Mesodermal cell (in vitro differentiated cells): ENCODE results near the gene CKB.

ENCODE experiments used
- H3K27ac ChIP-seq: 2 replicates; pipeline ENCODE4 v1.7.0; 2013; ENCODE audit warnings: mild to moderate bottlenecking, low read depth, low read length, moderate library complexity; ENCODE audit not compliant: severe bottlenecking
- H3K36me3 ChIP-seq: 2 replicates; pipeline ENCODE4 v1.7.1; 2013; ENCODE audit warnings: mild to moderate bottlenecking, low read length, moderate library complexity; ENCODE audit not compliant: control insufficient read depth, insufficient read depth
- H3K4me1 ChIP-seq: one replicate; pipeline ENCODE4 v1.7.1; 2013; ENCODE audit warnings: mild to moderate bottlenecking, low read length; ENCODE audit not compliant: insufficient read depth, control insufficient read depth, poor library complexity, severe bottlenecking
- H3K4me3 ChIP-seq: 2 replicates; pipeline ENCODE4 v1.7.0; 2013; ENCODE audit warnings: low read length, control low read depth, mild to moderate bottlenecking; ENCODE audit not compliant: insufficient read depth, poor library complexity, severe bottlenecking; ENCODE audit errors: extremely low read depth
- H3K9me3 ChIP-seq: 2 replicates; pipeline ENCODE4 v1.7.1; 2013; ENCODE audit warnings: mild to moderate bottlenecking, low read length, moderate library complexity; ENCODE audit not compliant: control insufficient read depth
- WGBS, 2 experiments: methylation state at CpG; one replicate each; pipeline ENCODE4 v1.1.5; 2013; ENCODE audit warnings: missing lambda C conversion rate in 2 of 2; ENCODE audit not compliant: insufficient coverage in 2 of 2; 5-methylcytosine and 5-hydroxymethylcytosine counted together

CKB gene

DNA sequence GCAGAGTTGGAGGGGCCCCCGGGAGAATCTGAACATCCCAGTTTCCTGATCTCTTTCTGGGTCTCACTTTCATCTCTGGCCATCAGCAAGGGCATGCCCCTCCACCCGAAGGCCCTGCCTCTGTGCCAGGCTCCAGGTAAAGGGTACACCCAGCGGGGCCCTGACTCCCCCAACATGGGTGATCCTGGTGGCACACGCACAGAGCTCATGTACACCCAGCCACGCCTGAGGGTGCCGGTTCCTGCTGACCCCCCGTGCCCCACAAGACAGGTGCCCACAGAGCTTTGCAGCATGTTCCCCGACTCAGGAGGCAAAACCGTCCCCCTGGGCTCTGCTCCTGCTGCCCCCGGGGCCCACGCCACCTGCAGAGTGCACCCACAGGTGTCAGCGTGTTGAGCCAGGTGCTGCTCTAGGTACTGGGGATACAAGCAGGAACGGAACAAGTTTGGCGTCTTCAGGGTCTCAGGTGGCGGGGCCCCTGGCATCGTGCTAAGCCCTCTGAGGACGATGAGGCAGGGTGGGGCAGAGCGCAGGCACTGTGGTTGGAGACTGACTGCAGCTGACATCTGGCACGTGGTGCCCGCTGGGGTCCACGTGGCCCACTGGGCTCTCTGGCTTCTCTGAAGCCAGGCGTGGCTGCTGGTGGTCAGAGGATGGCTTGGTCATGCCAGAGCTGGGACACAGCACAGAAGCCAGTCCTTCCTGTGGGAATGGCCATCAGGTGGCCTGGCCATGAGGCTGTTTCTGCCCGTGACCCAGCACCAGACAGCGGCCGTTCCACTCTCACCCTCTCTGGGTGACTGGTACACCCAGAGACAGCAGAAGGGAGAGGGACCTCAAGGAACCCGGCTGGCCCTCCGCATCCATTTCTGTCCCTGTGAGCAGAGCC lies 26.1 kb upstream of the CKB start:
- peaks cover 10% of the 10 kb centered on the region for H3K4me1 ChIP-seq
- H3K4me3 ChIP-seq = no peak overlapping the region
- no peaks in the 10 kb centered on the region for H3K9me3 ChIP-seq
- peaks cover 4% of the 10 kb centered on the region for H3K36me3 ChIP-seq
- WGBS, 2 experiments = 93 to 94% methylated on average over 27 of the region's 27 CpGs
- H3K27ac ChIP-seq = no peak overlapping the region

DNA sequence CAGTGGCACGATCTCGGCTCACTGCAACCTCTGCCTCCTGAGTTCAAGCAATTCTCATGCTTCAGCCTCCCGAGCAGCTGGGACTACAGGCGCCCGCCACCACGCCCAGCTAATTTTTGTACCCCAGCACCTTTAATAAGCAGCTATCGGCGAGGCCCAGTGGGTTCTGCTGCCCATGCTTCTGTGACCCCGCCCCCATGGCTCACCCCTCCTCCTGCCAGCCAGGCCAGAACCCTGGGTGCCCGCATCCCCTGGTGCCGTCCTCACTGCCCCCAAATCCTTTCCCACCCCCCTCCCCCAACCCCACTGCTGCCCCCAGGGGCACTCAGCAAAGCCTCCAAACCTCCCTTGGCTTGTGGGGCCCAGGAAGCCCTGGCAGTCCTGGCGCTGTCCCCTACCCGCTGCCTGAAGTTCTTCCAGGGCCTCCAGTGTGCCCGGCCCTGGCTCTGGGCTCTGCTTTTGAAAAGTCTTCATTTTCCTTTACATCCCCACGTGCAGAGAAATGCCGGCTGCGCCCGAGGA lies 25.4 kb upstream of the CKB start:
- Histone ChIP-seq H3K9me3 (no peaks in the 10 kb centered on the region), H3K36me3 (no peaks in the 10 kb centered on the region), H3K4me1 (peaks cover 13% of the 10 kb centered on the region), H3K4me3 (no peak overlapping the region), H3K27ac (no peak overlapping the region)
- 89 to 92% methylated on average over 14 to 17 of the region's 18 CpGs for WGBS, 2 experiments

DNA sequence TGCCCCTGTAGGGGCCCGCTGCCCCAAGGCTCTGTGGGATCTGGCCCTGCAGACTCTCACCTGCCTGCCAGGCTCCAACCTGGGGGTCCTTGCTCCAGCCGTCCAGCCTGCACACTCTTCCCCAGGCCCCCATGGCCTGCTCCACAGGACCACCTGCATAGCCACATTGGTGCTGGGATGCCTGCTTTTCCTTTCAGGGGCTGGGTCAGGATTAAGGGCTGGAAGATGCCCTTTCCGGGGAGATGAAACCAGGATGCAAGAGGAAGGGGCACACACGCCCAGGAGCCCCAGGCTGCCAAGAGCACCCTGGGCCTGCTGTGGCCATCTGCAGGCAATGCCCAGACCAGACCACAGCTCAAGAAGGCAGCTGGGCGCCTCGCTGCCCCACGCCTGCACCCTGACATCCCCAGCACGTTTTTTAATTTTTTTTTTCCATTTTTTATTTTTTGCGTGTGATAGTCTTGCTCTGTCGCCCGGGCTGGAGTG lies 24.9 kb upstream of the CKB start:
- Histone ChIP-seq H3K4me1 (peaks cover 15% of the 10 kb centered on the region), H3K9me3 (no peaks in the 10 kb centered on the region), H3K27ac (no peak overlapping the region), H3K36me3 (no peaks in the 10 kb centered on the region), H3K4me3 (no peak overlapping the region)
- 93 to 95% methylated on average over 10 of the region's 11 CpGs for WGBS, 2 experiments

DNA sequence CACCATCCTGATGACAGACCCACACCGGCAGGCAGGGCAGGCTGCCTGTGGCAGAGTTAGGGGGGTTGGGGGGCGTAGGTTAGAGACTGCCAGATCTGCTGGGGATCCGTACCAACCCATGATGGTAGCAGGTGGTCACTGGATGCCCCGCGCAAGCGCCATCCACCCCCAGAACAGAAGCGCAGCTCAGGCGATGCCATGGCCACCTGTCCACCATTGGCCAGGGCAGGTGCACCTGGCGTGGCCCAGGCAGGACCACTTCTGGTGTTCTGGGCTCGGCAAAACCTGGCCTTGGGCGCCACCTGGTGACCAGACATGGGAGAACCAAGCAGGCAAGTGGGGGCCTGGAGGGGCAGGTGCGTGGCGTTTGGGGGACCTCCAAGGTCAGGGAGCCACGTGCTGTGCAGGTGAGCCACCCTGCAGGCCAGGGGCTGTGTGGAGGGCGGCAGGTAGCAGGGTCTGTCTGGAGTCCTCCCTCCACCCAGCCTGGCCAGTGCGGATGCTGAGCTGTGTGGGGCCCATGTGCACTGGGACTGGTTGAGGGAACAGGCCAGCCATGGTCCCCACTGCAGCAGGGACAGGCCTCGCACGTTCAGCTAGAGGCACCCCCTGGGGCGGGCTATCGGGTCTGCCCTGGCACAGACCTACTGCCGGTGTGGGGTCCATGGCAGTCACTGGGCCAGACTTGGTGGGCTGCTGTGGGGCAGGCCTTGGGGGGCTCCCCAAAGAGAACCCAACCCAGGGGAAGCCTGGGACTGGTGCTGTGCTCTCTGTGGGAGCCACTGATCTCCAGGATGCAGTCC lies 24.2 kb upstream of the CKB start:
- WGBS, 2 experiments = 27 to 32% methylated on average over 15 to 21 of the region's 21 CpGs
- Histone ChIP-seq H3K36me3 (no peaks in the 10 kb centered on the region), H3K4me1 (peaks cover 15% of the 10 kb centered on the region), H3K27ac (no peak overlapping the region), H3K9me3 (no peaks in the 10 kb centered on the region), H3K4me3 (no peak overlapping the region)

DNA sequence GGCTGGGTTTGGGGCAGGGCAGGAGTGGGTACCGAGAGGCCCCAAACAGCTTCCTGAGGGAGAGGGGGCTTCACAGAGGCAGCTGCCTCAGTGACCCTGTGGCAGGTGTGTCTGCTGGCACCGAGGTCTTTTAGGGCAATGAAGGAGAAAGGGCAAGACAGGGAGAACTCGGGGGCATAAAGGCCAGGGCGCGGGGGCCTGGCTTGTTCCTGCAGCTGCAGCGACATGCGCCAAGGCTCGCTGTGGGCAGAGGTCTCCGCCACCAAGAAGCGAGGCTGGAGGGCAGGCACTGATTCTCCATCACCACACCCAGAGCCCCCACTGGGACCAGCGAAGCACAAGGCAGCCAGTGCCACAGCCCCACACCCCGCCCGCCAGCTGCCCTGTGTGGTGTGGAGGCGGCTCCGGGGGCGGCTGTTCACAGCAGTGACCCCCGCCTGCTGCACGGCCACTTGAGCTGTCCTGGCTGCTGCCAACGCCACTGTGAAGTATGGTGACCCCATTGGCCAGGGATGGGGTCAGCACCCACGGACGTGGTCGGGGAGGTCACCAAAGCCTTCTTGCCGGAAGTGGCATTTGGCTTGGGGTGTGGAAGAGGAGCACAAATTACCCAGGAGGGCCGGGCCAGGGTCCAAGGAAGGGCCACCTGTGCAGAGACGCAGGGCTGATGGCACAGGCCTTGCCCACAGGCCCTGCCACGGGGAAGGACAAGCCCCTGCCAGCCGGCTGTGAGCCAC lies 23.5 kb upstream of the CKB start:
- peaks cover 19% of the 10 kb centered on the region for H3K4me1 ChIP-seq
- no peaks in the 10 kb centered on the region for H3K9me3 ChIP-seq
- WGBS, 2 experiments = 88 to 90% methylated on average over 21 to 27 of the region's 27 CpGs

DNA sequence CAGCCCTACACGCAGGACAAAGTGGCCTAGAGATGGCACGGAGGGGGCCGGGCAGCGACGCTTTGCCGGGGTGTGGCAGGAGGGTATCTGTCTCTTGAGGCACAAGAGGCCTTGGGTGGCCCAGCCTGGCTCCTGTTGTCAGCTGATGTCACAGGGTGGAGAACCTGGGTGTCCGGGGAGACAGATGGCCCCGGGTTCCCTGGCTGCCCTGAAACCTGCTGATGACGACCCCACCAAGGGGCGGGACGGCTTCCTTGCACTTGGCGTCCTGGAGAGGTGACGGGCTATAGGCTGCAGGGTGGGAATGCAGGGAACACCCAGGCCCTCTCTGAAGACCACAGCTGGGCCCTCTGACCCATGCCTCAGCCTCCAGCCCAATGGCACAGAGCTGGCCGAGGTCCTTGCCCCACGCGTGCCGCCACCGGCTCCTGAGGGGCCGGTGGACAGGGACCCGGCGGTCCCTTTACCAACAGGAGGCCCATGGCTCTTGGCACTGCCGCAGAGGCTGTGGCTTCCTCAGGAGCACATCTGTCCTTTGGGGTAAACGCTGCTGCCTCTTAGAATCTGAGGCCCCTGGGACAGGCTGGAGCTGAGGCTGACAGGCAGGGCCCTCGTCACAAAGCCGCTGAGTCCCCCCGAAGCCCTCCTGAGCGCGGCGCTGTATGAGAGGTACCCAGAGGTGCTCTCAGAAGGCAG lies 22.7 kb upstream of the CKB start:
- Histone ChIP-seq H3K9me3 (no peaks in the 10 kb centered on the region), H3K4me1 (peaks cover 26% of the 10 kb centered on the region), H3K4me3 (no peak overlapping the region), H3K36me3 (no peaks in the 10 kb centered on the region), H3K27ac (no peak overlapping the region)
- 85 to 91% methylated on average over 24 to 25 of the region's 29 CpGs for WGBS, 2 experiments

More for the DNA sequence above, 23.5 kb upstream of the CKB start:
- no peak overlapping the region for H3K27ac ChIP-seq
- H3K36me3 ChIP-seq = no peaks in the 10 kb centered on the region
- no peak overlapping the region for H3K4me3 ChIP-seq

DNA sequence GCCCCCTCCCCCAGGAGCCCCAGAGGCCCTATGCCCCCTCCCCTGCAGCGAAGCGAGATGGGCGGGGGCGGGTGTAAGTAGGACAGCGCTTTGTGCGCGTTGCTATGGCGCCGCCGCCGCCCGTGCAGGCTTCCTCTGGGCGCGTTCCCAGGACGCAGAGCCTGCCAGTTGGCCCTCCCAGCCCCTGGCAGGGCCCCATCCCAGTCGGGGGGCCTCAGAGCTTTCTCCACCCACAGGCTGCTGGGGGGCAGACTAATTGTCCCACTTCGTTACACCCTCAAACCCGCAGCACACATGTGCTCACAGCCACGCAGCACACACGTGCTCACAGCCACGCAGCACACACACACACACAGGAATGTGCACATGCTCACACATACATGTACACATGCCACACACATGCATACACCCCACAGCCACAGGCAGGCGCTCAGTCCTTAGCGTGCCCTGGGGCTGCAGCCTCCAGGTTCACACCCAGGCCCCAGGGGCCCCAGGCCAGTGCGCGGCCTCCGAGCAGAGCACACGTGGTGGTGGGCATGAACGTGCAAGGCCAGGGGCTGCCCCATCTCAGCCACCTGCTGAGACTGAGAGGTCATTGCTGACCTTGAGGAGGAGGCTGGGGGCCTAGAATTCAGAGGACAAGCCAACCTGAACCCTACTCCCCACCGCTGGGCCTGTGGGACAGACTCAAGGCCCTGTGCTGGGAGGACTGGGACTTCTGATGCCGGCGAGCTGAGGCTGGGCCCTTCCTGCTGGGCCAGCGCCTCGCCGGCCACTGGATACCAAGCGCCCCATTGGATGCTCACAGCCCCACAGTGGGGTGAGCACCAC lies 22.0 kb upstream of the CKB start:
- Histone ChIP-seq H3K4me1 (peaks cover 31% of the 10 kb centered on the region), H3K27ac (no peak overlapping the region), H3K36me3 (no peaks in the 10 kb centered on the region), H3K4me3 (no peak overlapping the region), H3K9me3 (no peaks in the 10 kb centered on the region)
- WGBS, 2 experiments = 89% methylated on average over 32 to 34 of the region's 35 CpGs

DNA sequence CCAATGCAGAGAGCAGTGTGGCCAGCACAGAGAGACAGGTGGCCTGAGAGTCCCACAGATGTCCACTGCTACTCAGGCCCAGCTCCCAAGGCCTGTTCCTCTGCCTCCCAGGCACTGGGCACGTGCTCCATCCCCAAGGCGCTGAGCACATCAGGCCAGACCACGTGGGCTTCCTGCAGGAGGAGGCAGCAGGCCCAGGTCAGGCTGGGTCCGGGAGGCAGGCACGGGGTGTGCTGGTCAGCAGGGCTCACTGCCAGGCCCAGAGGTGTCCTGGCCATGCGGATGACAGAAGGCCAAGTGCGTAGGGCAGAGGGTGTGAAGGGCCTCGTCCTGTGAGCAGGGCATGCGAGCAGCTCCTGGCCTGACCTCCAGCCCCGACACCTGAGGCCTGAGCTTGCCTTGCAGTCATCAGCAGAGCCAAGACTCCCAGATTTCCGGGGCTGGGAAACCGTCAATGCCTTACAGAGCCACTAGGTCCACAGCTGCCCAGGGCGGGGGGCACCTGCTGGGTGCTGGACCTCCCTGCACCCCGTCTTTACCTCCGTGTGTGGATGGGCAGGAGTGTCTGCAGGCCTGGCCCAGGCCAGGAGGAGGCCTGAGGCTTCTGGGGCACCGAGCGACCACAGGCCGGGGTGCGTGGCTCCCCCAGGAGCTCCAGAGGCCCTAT lies 21.2 kb upstream of the CKB start:
- 86 to 92% methylated on average over 14 of the region's 19 CpGs for WGBS, 2 experiments
- no peak overlapping the region for H3K4me3 ChIP-seq
- H3K27ac ChIP-seq = peak overlapping the region; percentile 79
- no peaks in the 10 kb centered on the region for H3K9me3 ChIP-seq
- peaks cover 31% of the 10 kb centered on the region for H3K4me1 ChIP-seq
- H3K36me3 ChIP-seq = no peaks in the 10 kb centered on the region

DNA sequence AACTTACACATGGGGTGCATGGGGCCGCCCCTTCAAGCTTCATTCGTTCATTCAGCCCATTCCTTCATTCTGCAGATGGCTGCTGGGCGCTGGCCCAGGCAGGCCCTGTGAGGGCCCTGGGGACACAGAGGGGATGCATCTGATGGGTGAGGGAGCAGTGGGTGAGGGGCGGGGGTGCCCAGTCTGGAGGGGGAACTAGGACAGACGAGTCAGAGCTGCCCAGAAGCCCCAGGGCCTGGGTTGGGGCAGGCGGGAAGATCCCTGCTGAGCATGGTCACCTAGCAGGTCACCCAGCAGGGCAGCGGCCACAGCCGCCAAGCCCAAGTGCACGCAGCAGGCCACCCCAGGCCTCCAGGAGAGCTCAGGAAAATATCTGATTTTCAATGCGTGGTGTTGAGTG lies 20.5 kb upstream of the CKB start:
- H3K27ac ChIP-seq = peak overlapping the region; percentile 79

More for the DNA sequence above, 20.5 kb upstream of the CKB start:
- 80 to 90% methylated on average over 6 to 9 of the region's 10 CpGs for WGBS, 2 experiments
- H3K4me1 ChIP-seq = peaks cover 31% of the 10 kb centered on the region
- H3K36me3 ChIP-seq = no peaks in the 10 kb centered on the region
- H3K4me3 ChIP-seq = no peak overlapping the region
- H3K9me3 ChIP-seq = no peaks in the 10 kb centered on the region
